ENCODE results near the gene CTIF.

- TF ChIP-seq CTCF (IDR thresholded peaks at IDR 0.05) (no peak), POLR2A (IDR thresholded peaks at IDR 0.05) (no peak)
Observed at GRCh38 chr18:48631851-48632250, 93.0 kb downstream of the CTIF start.
